Mucosa of descending colon (tissue), 3 donors: Measurements from ENCODE around the gene TMEM39A. TPM values are rescaled to one million over a fixed set of nuclear protein-coding genes. Genes with fewer than 3 reads are reported as not detected.

Experiments
- ATAC-seq: fragments of 200-7000 bp; cut with Tn5 transposase; one replicate; pipeline ENCODE4 v1.9.1; 2020; ENCODE audit warnings: mild to moderate bottlenecking, moderate library complexity
- DNase-seq, 3 donors: peaks; one replicate each; pipeline ENCODE4 v3.0.0-alpha.2; 2020
- H3K36me3 ChIP-seq: fragments of 200-600 bp; one replicate; pipeline ENCODE4 v1.8.0; 2021; ENCODE audit warnings: low read depth, mild to moderate bottlenecking
- H3K4me1 ChIP-seq: fragments of 200-600 bp; one replicate; pipeline ENCODE4 v1.8.0; 2021; ENCODE audit warnings: low read depth, mild to moderate bottlenecking
- H3K4me3 ChIP-seq: fragments of 200-600 bp; one replicate; pipeline ENCODE4 v1.8.0; 2021; ENCODE audit warnings: mild to moderate bottlenecking
- H3K9me3 ChIP-seq: fragments of 200-600 bp; one replicate; pipeline ENCODE4 v1.8.0; 2021; ENCODE audit warnings: mild to moderate bottlenecking
- intact Hi-C, 2 donors: fragments of 100-400 bp; cut with DNase I in 1 of 2; cut with micrococcal nuclease in 1 of 2; formaldehyde crosslinking; loops; one replicate each; pipeline versions ENCODE4 v1.11.0 to v1.11.1; 2022; cut with DNase I, micrococcal nuclease
- total RNA-seq, 3 donors: library from RNA; stranded (reverse); fragmentation: NEBNext Ultra II Directional in 2 of 3; extraction: Animal tissue kit (Norgen Biotek cat#: 25700) in 2 of 3; gene quantifications; one replicate each; pipeline versions ENCODE4 v1.2.1 to v1.2.4, GENCODE V29; 2021 to 2023
- TF ChIP-seq, protein P1 (sequence below): fragments of 200-600 bp; IDR thresholded peaks from one replicate; pipeline ENCODE4 v1.8.0; 2022; ENCODE audit warnings: antibody characterized with exemption, mild to moderate bottlenecking
- donor health status: DM: no; HTN: no; CAD: no; lungs with moderate emphysema.
- donor health status: DM: no; HTN: no; CAD: no.
- donor health status: DM: no; HTN: yes; CAD: no.

Gene TMEM39A
- total RNA-seq, 3 donors from 2014 or later: 24.0 to 32.2 (median 26.5) TPM

DNA sequence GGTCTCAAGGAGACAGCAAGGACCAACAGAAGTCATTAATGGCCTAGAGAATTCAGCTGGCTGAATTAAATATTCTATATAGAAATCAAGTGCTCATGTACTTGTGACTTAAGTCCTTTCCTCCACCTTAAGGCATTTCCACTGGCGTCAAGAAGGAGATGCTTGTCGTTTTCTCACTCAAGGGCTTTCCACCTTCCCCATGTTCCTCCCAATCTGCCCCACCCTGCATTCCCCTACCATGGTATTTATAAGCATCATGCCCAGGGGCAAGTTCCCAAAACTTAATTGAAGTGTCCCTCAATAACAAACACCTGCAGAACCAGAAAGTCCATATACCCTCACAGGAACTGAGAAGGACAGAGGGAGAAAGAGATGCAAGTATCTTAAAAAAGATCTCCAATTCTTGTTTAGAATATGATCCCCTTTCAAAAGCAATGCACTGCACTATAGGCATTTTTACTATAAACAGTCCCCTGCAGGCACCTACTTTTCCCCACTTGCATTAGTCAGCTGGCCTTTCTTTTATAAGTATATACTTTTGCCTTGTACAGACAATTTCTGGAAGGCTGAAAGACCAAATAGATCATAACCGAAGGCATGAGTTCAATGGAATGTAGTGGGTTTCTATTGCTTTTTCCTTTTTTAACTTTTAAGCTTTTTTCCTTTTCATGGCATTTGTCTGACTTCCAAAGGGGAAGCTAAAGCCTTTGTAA, 29.6 kb downstream of the TMEM39A start:
- Histone ChIP-seq H3K4me1 (no peaks in the 10 kb centered on the region), H3K4me3 (no peak overlapping the region), H3K36me3 (peaks cover 19% of the 10 kb centered on the region), H3K9me3 (peaks cover 16% of the 10 kb centered on the region)
- DNase-seq (no peak), ATAC-seq (no peak)
- TF ChIP-seq, protein P1, sequence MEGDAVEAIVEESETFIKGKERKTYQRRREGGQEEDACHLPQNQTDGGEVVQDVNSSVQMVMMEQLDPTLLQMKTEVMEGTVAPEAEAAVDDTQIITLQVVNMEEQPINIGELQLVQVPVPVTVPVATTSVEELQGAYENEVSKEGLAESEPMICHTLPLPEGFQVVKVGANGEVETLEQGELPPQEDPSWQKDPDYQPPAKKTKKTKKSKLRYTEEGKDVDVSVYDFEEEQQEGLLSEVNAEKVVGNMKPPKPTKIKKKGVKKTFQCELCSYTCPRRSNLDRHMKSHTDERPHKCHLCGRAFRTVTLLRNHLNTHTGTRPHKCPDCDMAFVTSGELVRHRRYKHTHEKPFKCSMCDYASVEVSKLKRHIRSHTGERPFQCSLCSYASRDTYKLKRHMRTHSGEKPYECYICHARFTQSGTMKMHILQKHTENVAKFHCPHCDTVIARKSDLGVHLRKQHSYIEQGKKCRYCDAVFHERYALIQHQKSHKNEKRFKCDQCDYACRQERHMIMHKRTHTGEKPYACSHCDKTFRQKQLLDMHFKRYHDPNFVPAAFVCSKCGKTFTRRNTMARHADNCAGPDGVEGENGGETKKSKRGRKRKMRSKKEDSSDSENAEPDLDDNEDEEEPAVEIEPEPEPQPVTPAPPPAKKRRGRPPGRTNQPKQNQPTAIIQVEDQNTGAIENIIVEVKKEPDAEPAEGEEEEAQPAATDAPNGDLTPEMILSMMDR: no peak
- intact Hi-C loops: no loop called here

DNA sequence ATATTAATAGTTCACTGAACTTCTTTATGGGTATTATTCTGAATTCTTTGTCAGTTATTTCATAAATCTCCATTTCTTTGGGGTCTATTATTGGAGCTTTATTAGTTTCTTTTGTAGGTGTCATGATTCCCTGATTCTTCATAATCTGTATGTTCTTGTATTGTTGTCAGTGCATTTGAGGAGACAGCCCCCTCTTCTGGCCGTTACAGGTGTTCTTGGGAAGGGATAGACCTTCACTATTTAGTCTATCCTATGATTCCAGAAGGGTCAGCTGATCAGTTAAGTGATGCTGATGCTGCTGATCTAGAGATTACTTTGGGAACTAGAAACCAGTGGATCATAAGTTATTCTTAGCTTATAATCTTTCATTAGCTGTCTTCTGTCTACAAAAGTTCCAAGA, 34.9 kb downstream of the TMEM39A start:
- no peak for DNase-seq
- TF ChIP-seq, protein P1: no peak
- H3K4me1 ChIP-seq: no peaks in the 10 kb centered on the region
- H3K4me3 ChIP-seq: no peak overlapping the region
- H3K9me3 ChIP-seq: peaks cover 59% of the 10 kb centered on the region
- H3K36me3 ChIP-seq: peaks cover 9% of the 10 kb centered on the region
- intact Hi-C loops: no loop called here
- ATAC-seq: no peak

DNA sequence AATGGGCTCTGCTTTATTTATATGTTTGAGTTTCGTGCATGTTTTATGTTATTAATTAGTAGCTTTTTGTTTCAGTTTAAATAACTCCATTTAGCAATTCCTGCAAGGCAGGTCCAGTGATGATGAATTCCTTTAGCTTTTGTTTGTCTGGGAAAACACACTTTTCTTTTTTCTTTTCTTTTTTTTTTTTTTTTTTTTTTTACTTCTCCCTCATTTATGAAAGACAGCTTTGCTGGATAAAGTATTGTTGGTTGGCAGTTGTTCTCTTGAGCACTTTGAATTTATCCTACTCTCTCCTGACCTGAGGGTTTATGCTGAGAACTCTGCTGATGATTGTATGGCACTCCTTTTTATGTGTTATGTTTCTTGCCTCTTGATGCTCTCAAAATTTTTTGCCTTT, 35.7 kb downstream of the TMEM39A start:
- Histone ChIP-seq H3K36me3 (peaks cover 9% of the 10 kb centered on the region), H3K4me1 (no peaks in the 10 kb centered on the region), H3K4me3 (no peak overlapping the region), H3K9me3 (peaks cover 59% of the 10 kb centered on the region)
- ATAC-seq: no peak
- intact Hi-C loops: no loop called here
- no peak for DNase-seq
- TF ChIP-seq, protein P1: no peak

DNA sequence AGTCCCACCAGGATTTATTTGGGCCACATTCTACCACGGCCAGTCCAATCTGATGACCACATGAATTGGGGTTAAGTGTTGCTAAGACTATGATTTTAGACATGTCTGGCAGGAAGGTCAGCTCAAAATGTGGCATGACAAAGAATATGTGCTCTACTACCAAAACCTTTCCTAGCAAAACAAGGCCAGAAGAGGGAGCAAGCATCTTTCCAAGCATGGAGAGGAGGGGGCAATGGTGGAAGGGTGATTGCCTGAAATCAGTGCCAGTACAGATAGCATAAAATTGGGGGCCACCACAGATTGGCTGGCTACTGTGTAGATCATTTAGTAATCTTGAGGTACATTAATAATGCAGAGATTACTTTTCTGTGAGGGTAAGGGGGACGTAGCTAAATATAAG, 43.2 kb downstream of the TMEM39A start:
- no peak for ATAC-seq
- intact Hi-C loops: no loop called here

DNA sequence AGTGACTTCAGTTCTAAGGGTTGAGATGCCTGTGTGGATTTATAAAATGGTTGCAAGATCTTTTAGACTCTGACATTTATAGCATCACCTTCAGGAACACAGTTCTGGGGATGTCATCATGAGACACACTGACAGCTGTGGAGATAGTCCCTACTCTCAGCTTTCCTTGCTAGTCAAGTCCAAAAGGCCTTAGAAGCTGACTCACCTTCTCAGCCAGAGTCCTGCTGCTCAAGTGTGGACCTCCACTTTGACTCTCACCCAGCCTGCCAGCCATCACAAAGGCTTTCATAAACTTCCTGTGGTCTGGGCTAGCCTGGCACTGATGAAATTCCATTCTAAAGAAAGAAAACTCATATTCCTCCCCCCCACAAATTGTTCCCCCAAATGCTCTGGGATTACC, 44.8 kb downstream of the TMEM39A start:
- H3K9me3 ChIP-seq: no peaks in the 10 kb centered on the region

More for the DNA sequence above, 43.2 kb downstream of the TMEM39A start:
- Histone ChIP-seq H3K4me3 (no peak overlapping the region), H3K9me3 (peaks cover 7% of the 10 kb centered on the region), H3K36me3 (no peaks in the 10 kb centered on the region), H3K4me1 (no peaks in the 10 kb centered on the region)
- no peak for DNase-seq
- TF ChIP-seq, protein P1: no peak

More for the DNA sequence above, 44.8 kb downstream of the TMEM39A start:
- Histone ChIP-seq H3K4me3 (no peak overlapping the region), H3K36me3 (no peaks in the 10 kb centered on the region), H3K4me1 (no peaks in the 10 kb centered on the region)
- DNase-seq (no peak), ATAC-seq (no peak)
- intact Hi-C loops: no loop called here
- TF ChIP-seq, protein P1: no peak
